ENCODE data around the gene SYT1. TPM values are rescaled to one million over a fixed set of nuclear protein-coding genes. Genes with fewer than 3 reads are reported as not detected.

Gene SYT1
- total RNA-seq, 1 experiment from 2014 or later: 15.8 TPM

DNA sequence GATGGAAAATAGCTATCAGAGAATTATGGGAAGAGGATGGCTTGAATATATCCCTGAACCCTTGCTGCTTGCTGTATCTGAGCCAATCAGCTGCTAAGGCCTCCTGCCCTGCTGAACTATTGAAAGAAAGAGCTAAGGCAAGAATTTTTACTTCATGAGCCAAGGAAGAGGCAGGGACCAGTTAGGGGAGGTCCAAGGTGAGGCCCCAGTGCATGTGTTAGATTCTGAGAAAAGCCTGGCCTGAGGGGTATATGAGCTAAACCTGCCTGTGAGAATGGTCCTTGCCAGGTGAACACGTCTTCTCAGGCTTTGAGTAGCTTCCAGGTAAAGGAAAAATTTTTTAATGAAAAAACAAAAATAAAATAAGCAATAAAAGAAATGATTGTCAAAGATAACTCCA is 218.0 kb downstream of the SYT1 start:
- no peak overlapping the region for H3K27ac ChIP-seq (ENCODE audit: insufficient read length, low read depth, low read length)

More for the DNA sequence above, 218.0 kb downstream of the SYT1 start:
- Histone ChIP-seq H3K18ac (ENCODE audit: insufficient read length, low read depth, low read length) (no peak overlapping the region), H4K5ac (ENCODE audit: insufficient read length, low read depth, low read length) (no peak overlapping the region), H3K9me3 (ENCODE audit: control insufficient read depth, low read depth, low read length) (no peaks in the 10 kb centered on the region), H3K4me1 (ENCODE audit: insufficient read depth, low read length) (peaks cover 6% of the 10 kb centered on the region), H2BK5ac (ENCODE audit: insufficient read length, low read length) (no peak overlapping the region), H3K23ac (ENCODE audit: insufficient read length, low read depth, low read length) (no peak overlapping the region), H3K4ac (ENCODE audit: low read depth, low read length) (no peak overlapping the region), H3K14ac (ENCODE audit: insufficient read depth, low read length) (no peak overlapping the region), H3K79me1 (ENCODE audit: insufficient read depth, low read depth, low read length, poor library complexity, severe bottlenecking) (no peaks in the 10 kb centered on the region), H2BK120ac (ENCODE audit: low read depth, low read length, poor library complexity, severe bottlenecking) (no peak overlapping the region), H2BK15ac (ENCODE audit: low read depth, low read length) (no peak overlapping the region), H3K9ac (ENCODE audit: extremely low read depth, insufficient read length, low read length) (no peak overlapping the region), H2AK5ac (ENCODE audit: insufficient read length, low read length) (no peak overlapping the region), H4K91ac (ENCODE audit: insufficient read length, low read depth, low read length) (no peak overlapping the region), H3K79me2 (ENCODE audit: insufficient read depth, low read length) (no peaks in the 10 kb centered on the region), H2BK12ac (ENCODE audit: insufficient read length, low read depth, low read length) (no peak overlapping the region), H2AFZ (ENCODE audit: low read length) (no peak overlapping the region), H2BK20ac (ENCODE audit: low read depth, low read length, poor library complexity, severe bottlenecking) (no peak overlapping the region), H3K56ac (ENCODE audit: insufficient read length, low read depth, low read length) (no peak overlapping the region), H4K20me1 (ENCODE audit: control insufficient read depth, insufficient read depth, insufficient read length) (no peaks in the 10 kb centered on the region), H3T11ph (ENCODE audit: low read length) (no peak overlapping the region), H3K4me2 (ENCODE audit: insufficient read depth, insufficient read length, low read length) (no peak overlapping the region), H3K23me2 (ENCODE audit: insufficient read length, low read depth, low read length, poor library complexity, severe bottlenecking) (no peaks in the 10 kb centered on the region), H4K8ac (replicated peaks; ENCODE audit: insufficient read length, low read depth, low read length) (no peak overlapping the region), H3K27me3 (ENCODE audit: insufficient read depth, low read length) (no peaks in the 10 kb centered on the region)
- no CpG with 5 or more reads among the region's 1 CpG for WGBS (ENCODE audit: extremely low coverage, insufficient read length, low lambda C conversion rate)
- no peak for DNase-seq
- Mint-ChIP-seq H3K4me1 (peaks cover 24 to 27% of the 10 kb centered on the region in 2 experiments), H3K27ac (peak overlapping the region in 2 of 3 experiments; percentile 77 to 88; a peak in 3 of 7 replicates), H3K27me3 (ENCODE audit: low read depth) (no peaks in the 10 kb centered on the region), H3K36me3 (ENCODE audit: insufficient read depth in 1 of 3, low read depth in 3 of 3) (no peaks in the 10 kb centered on the region), H3K9me3 (no peaks in the 10 kb centered on the region), H3K4me3 (no peak overlapping the region)
- TF ChIP-seq, protein P1, sequence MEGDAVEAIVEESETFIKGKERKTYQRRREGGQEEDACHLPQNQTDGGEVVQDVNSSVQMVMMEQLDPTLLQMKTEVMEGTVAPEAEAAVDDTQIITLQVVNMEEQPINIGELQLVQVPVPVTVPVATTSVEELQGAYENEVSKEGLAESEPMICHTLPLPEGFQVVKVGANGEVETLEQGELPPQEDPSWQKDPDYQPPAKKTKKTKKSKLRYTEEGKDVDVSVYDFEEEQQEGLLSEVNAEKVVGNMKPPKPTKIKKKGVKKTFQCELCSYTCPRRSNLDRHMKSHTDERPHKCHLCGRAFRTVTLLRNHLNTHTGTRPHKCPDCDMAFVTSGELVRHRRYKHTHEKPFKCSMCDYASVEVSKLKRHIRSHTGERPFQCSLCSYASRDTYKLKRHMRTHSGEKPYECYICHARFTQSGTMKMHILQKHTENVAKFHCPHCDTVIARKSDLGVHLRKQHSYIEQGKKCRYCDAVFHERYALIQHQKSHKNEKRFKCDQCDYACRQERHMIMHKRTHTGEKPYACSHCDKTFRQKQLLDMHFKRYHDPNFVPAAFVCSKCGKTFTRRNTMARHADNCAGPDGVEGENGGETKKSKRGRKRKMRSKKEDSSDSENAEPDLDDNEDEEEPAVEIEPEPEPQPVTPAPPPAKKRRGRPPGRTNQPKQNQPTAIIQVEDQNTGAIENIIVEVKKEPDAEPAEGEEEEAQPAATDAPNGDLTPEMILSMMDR (conservative IDR thresholded peaks at IDR 0.05): no peak

All from H9 (cell line).